Vagina (tissue), 2 donors: ENCODE results near the gene MYO1D. TPM values are rescaled to one million over a fixed set of nuclear protein-coding genes. Genes with fewer than 3 reads are reported as not detected.
"Not testable (repeated sequence)": the region's sequence is repeated elsewhere in the genome, so short reads cannot be mapped to it uniquely, and the experiment has no call there.

Experiments used
- DNase-seq, 2 donors: peaks; one replicate each; pipeline ENCODE4 v3.0.0-alpha.2; 2017; ENCODE audit errors: extremely low spot score in 2 of 2
- H3K27ac ChIP-seq: fragments of 200-600 bp; sonication (generic); one replicate; pipeline ENCODE4 v1.5.1; 2019
- H3K27me3 ChIP-seq: fragments of 200-600 bp; sonication (generic); one replicate; pipeline ENCODE4 v1.5.1; 2019
- H3K36me3 ChIP-seq, 2 donors: fragments of 200-600 bp; sonication (generic); one replicate each; pipeline ENCODE4 v1.5.1; 2017 to 2019
- H3K4me1 ChIP-seq: fragments of 200-600 bp; sonication (generic); one replicate; pipeline ENCODE4 v1.5.1; 2019
- H3K4me3 ChIP-seq, 2 donors: fragments of 200-600 bp; sonication (generic); 1 replicate in 1 of 2; 2 replicates in 1 of 2; pipeline ENCODE4 v1.5.1; 2016 to 2019
- H3K9me3 ChIP-seq: fragments of 200-600 bp; sonication (generic); one replicate; pipeline ENCODE4 v1.5.1; 2019
- CTCF ChIP-seq, 3 experiments: fragments of 450-650 bp in 2 of 3; fragments of 200-600 bp in 1 of 3; sonication (generic) in 1 of 3; IDR thresholded peaks; one replicate each; pipeline ENCODE4 v1.5.1; 2017 to 2019; ENCODE audit warnings: antibody characterized with exemption in 3 of 3, mild to moderate bottlenecking in 2 of 3, moderate library complexity in 2 of 3
- POLR2A ChIP-seq, 2 donors: fragments of 450-650 bp; IDR thresholded peaks; one replicate each; pipeline ENCODE4 v1.6.1; 2017; ENCODE audit warnings: antibody characterized with exemption in 2 of 2, mild to moderate bottlenecking in 2 of 2, moderate library complexity in 2 of 2
- POLR2AphosphoS5 ChIP-seq, 2 donors: sonication (generic); formaldehyde crosslinking; IDR thresholded peaks; one replicate each; pipeline ENCODE4 v1.9.0; 2017; ENCODE audit warnings: antibody characterized with exemption in 2 of 2, mild to moderate bottlenecking in 2 of 2, low read depth in 1 of 2; ENCODE audit not compliant: insufficient read depth in 1 of 2
- intact Hi-C: fragments of 100-400 bp; cut with DNase I; formaldehyde crosslinking; loops from one replicate; pipeline ENCODE4 v1.15.1; 2023
- total RNA-seq: library from RNA; depleted of rRNA; stranded (reverse); fragments of >200 nt; gene quantifications from one replicate; pipeline ENCODE4 v1.2.3, GENCODE V29; 2016

Gene MYO1D
- total RNA-seq, 1 donor from 2014 or later = 44.7 TPM

GRCh38 chr17:32896647-32897258 lies 19.8 kb upstream of the MYO1D start:
- intact Hi-C loops = no loop called here

GRCh38 chr17:32894245-32894644 lies 17.3 kb upstream of the MYO1D start:
- H3K4me1 ChIP-seq = no peaks in the 10 kb centered on the region
- no peak for TF ChIP-seq POLR2AphosphoS5 (IDR thresholded peaks at IDR 0.05; ENCODE audit: insufficient read depth in 1 of 2, low read depth in 1 of 2)
- TF ChIP-seq CTCF (IDR thresholded peaks at IDR 0.05) = no peak
- TF ChIP-seq POLR2A (IDR thresholded peaks at IDR 0.05) = no peak
- intact Hi-C loops = no loop called here
- peak in 1 of 2 donors; percentile 42 for DNase-seq
- H3K27me3 ChIP-seq = no peaks in the 10 kb centered on the region
- H3K36me3 ChIP-seq = no peaks in the 10 kb centered on the region
- H3K27ac ChIP-seq = no peak overlapping the region
- no peaks in the 10 kb centered on the region for H3K9me3 ChIP-seq
- no peak overlapping the region for H3K4me3 ChIP-seq

More at GRCh38 chr17:32896647-32897258, 19.8 kb upstream of the MYO1D start:
- Histone ChIP-seq H3K27ac (no peak overlapping the region), H3K36me3 (no peaks in the 10 kb centered on the region), H3K9me3 (no peaks in the 10 kb centered on the region), H3K4me1 (no peaks in the 10 kb centered on the region), H3K4me3 (no peak overlapping the region), H3K27me3 (no peaks in the 10 kb centered on the region)
- TF ChIP-seq POLR2AphosphoS5 (IDR thresholded peaks at IDR 0.05; ENCODE audit: insufficient read depth in 1 of 2, low read depth in 1 of 2) = no peak
- TF ChIP-seq CTCF (IDR thresholded peaks at IDR 0.05) = no peak
- TF ChIP-seq POLR2A (IDR thresholded peaks at IDR 0.05) = no peak
- no peak for DNase-seq

GRCh38 chr17:32887410-32887809 lies 10.5 kb upstream of the MYO1D start:
- intact Hi-C loops = not testable (repeated sequence)

GRCh38 chr17:32886951-32887350 lies 10.0 kb upstream of the MYO1D start:
- H3K4me1 ChIP-seq, H3K4me3 ChIP-seq, H3K27me3 ChIP-seq, intact Hi-C loops, H3K9me3 ChIP-seq, H3K27ac ChIP-seq, DNase-seq, H3K36me3 ChIP-seq: not testable (repeated sequence)

More at GRCh38 chr17:32887410-32887809, 10.5 kb upstream of the MYO1D start:
- H3K9me3 ChIP-seq, H3K27ac ChIP-seq, DNase-seq, H3K4me3 ChIP-seq, H3K36me3 ChIP-seq, H3K4me1 ChIP-seq, H3K27me3 ChIP-seq: not testable (repeated sequence)

GRCh38 chr17:32882734-32883133 lies 5.8 kb upstream of the MYO1D start:
- DNase-seq = no peak
- H3K27ac ChIP-seq = no peak overlapping the region
- H3K4me1 ChIP-seq = peaks cover 4% of the 10 kb centered on the region
- no peaks in the 10 kb centered on the region for H3K27me3 ChIP-seq
- H3K9me3 ChIP-seq = no peaks in the 10 kb centered on the region
- intact Hi-C loops = no loop called here
- no peak overlapping the region for H3K4me3 ChIP-seq
- TF ChIP-seq POLR2A (IDR thresholded peaks at IDR 0.05) (no peak), CTCF (IDR thresholded peaks at IDR 0.05) (no peak), POLR2AphosphoS5 (IDR thresholded peaks at IDR 0.05; ENCODE audit: insufficient read depth in 1 of 2, low read depth in 1 of 2) (no peak)
- no peaks in the 10 kb centered on the region for H3K36me3 ChIP-seq

GRCh38 chr17:32882029-32882428 lies 5.1 kb upstream of the MYO1D start:
- Histone ChIP-seq H3K4me3 (no peak overlapping the region), H3K4me1 (peaks cover 8% of the 10 kb centered on the region), H3K9me3 (no peaks in the 10 kb centered on the region), H3K36me3 (no peaks in the 10 kb centered on the region), H3K27me3 (no peaks in the 10 kb centered on the region), H3K27ac (no peak overlapping the region)
- no peak for TF ChIP-seq CTCF (IDR thresholded peaks at IDR 0.05)
- no peak for TF ChIP-seq POLR2AphosphoS5 (IDR thresholded peaks at IDR 0.05; ENCODE audit: insufficient read depth in 1 of 2, low read depth in 1 of 2)
- TF ChIP-seq POLR2A (IDR thresholded peaks at IDR 0.05) = no peak
- intact Hi-C loops = no loop called here
- DNase-seq = no peak
